Measurements from ENCODE around the gene KLF7.
A peak's percentile ranks its signal among the peaks of the same experiment; 100 is the strongest.

Gene KLF7

GRCh38 chr2:207149249-207150213, 16.2 kb downstream of the KLF7 start:
- H3K4me1 ChIP-seq (ENCODE audit: control insufficient read depth, insufficient read depth, low read length) = peaks cover 58% of the 10 kb centered on the region
- H3K27me3 ChIP-seq (ENCODE audit: control insufficient read depth, insufficient read depth, low read length, poor library complexity, severe bottlenecking) = no peaks in the 10 kb centered on the region
- H3K36me3 ChIP-seq (ENCODE audit: control insufficient read depth, insufficient read depth, low read length) = no peaks in the 10 kb centered on the region
- WGBS, 2 experiments = 83 to 84% methylated on average over 7 of the region's 7 CpGs
- no peak overlapping the region for H3K4me3 ChIP-seq (ENCODE audit: insufficient read depth, low read depth, low read length)
- no peaks in the 10 kb centered on the region for H3K9me3 ChIP-seq (ENCODE audit: control insufficient read depth, low read length)
- no peak overlapping the region for H3K27ac ChIP-seq (ENCODE audit: insufficient read depth, low read depth, low read length, poor library complexity, severe bottlenecking)

- no peak overlapping the region for H3K4me3 ChIP-seq (ENCODE audit: insufficient read depth, low read depth, low read length)
- H3K27ac ChIP-seq (ENCODE audit: insufficient read depth, low read depth, low read length, poor library complexity, severe bottlenecking) = no peak overlapping the region
- H3K27me3 ChIP-seq (ENCODE audit: control insufficient read depth, insufficient read depth, low read length, poor library complexity, severe bottlenecking) = no peaks in the 10 kb centered on the region
- H3K9me3 ChIP-seq (ENCODE audit: control insufficient read depth, low read length) = no peaks in the 10 kb centered on the region
- no peaks in the 10 kb centered on the region for H3K36me3 ChIP-seq (ENCODE audit: control insufficient read depth, insufficient read depth, low read length)
- H3K4me1 ChIP-seq (ENCODE audit: control insufficient read depth, insufficient read depth, low read length) = peaks cover 59% of the 10 kb centered on the region
- WGBS, 2 experiments = 94 to 96% methylated on average over 2 of the region's 2 CpGs
These were observed 17.7 kb downstream of the KLF7 start for GRCh38 chr2:207148020-207148419.

GRCh38 chr2:207144173-207144785, 21.5 kb downstream of the KLF7 start:
- Histone ChIP-seq H3K4me3 (ENCODE audit: insufficient read depth, low read depth, low read length) (no peak overlapping the region), H3K9me3 (ENCODE audit: control insufficient read depth, low read length) (no peaks in the 10 kb centered on the region), H3K4me1 (ENCODE audit: control insufficient read depth, insufficient read depth, low read length) (peaks cover 40% of the 10 kb centered on the region), H3K27ac (ENCODE audit: insufficient read depth, low read depth, low read length, poor library complexity, severe bottlenecking) (peak overlapping the region; percentile 73), H3K27me3 (ENCODE audit: control insufficient read depth, insufficient read depth, low read length, poor library complexity, severe bottlenecking) (no peaks in the 10 kb centered on the region), H3K36me3 (ENCODE audit: control insufficient read depth, insufficient read depth, low read length) (no peaks in the 10 kb centered on the region)
- WGBS, 2 experiments = 90 to 94% methylated on average over 3 of the region's 3 CpGs

- no peak overlapping the region for H3K4me3 ChIP-seq (ENCODE audit: insufficient read depth, low read depth, low read length)
These were observed 22.3 kb downstream of the KLF7 start for GRCh38 chr2:207143215-207144172.

GRCh38 chr2:207142461-207142860, 23.3 kb downstream of the KLF7 start:
- no peak overlapping the region for H3K27ac ChIP-seq (ENCODE audit: insufficient read depth, low read depth, low read length, poor library complexity, severe bottlenecking)
- H3K27me3 ChIP-seq (ENCODE audit: control insufficient read depth, insufficient read depth, low read length, poor library complexity, severe bottlenecking) = no peaks in the 10 kb centered on the region
- H3K36me3 ChIP-seq (ENCODE audit: control insufficient read depth, insufficient read depth, low read length) = no peaks in the 10 kb centered on the region
- H3K4me1 ChIP-seq (ENCODE audit: control insufficient read depth, insufficient read depth, low read length) = peaks cover 35% of the 10 kb centered on the region
- H3K9me3 ChIP-seq (ENCODE audit: control insufficient read depth, low read length) = no peaks in the 10 kb centered on the region
- WGBS, 2 experiments = 92 to 95% methylated on average over 3 of the region's 3 CpGs
- H3K4me3 ChIP-seq (ENCODE audit: insufficient read depth, low read depth, low read length) = no peak overlapping the region

More at GRCh38 chr2:207143215-207144172, 22.3 kb downstream of the KLF7 start:
- Histone ChIP-seq H3K27ac (ENCODE audit: insufficient read depth, low read depth, low read length, poor library complexity, severe bottlenecking) (peak overlapping the region; percentile 73), H3K27me3 (ENCODE audit: control insufficient read depth, insufficient read depth, low read length, poor library complexity, severe bottlenecking) (no peaks in the 10 kb centered on the region), H3K9me3 (ENCODE audit: control insufficient read depth, low read length) (no peaks in the 10 kb centered on the region), H3K4me1 (ENCODE audit: control insufficient read depth, insufficient read depth, low read length) (peaks cover 38% of the 10 kb centered on the region), H3K36me3 (ENCODE audit: control insufficient read depth, insufficient read depth, low read length) (no peaks in the 10 kb centered on the region)
- WGBS, 2 experiments = 63 to 65% methylated on average over 11 to 12 of the region's 13 CpGs

- Histone ChIP-seq H3K4me3 (ENCODE audit: insufficient read depth, low read depth, low read length) (no peak overlapping the region), H3K27me3 (ENCODE audit: control insufficient read depth, insufficient read depth, low read length, poor library complexity, severe bottlenecking) (no peaks in the 10 kb centered on the region), H3K27ac (ENCODE audit: insufficient read depth, low read depth, low read length, poor library complexity, severe bottlenecking) (no peak overlapping the region), H3K9me3 (ENCODE audit: control insufficient read depth, low read length) (no peaks in the 10 kb centered on the region), H3K36me3 (ENCODE audit: control insufficient read depth, insufficient read depth, low read length) (no peaks in the 10 kb centered on the region), H3K4me1 (ENCODE audit: control insufficient read depth, insufficient read depth, low read length) (peaks cover 35% of the 10 kb centered on the region)
- 93 to 95% methylated on average over 2 of the region's 2 CpGs for WGBS, 2 experiments
These were observed 24.4 kb downstream of the KLF7 start for GRCh38 chr2:207141386-207141785.

GRCh38 chr2:207140265-207140664, 25.5 kb downstream of the KLF7 start:
- Histone ChIP-seq H3K4me1 (ENCODE audit: control insufficient read depth, insufficient read depth, low read length) (peaks cover 37% of the 10 kb centered on the region), H3K9me3 (ENCODE audit: control insufficient read depth, low read length) (no peaks in the 10 kb centered on the region), H3K27ac (ENCODE audit: insufficient read depth, low read depth, low read length, poor library complexity, severe bottlenecking) (no peak overlapping the region), H3K4me3 (ENCODE audit: insufficient read depth, low read depth, low read length) (no peak overlapping the region), H3K36me3 (ENCODE audit: control insufficient read depth, insufficient read depth, low read length) (no peaks in the 10 kb centered on the region), H3K27me3 (ENCODE audit: control insufficient read depth, insufficient read depth, low read length, poor library complexity, severe bottlenecking) (no peaks in the 10 kb centered on the region)

GRCh38 chr2:207139552-207139951, 26.2 kb downstream of the KLF7 start:
- Histone ChIP-seq H3K36me3 (ENCODE audit: control insufficient read depth, insufficient read depth, low read length) (no peaks in the 10 kb centered on the region), H3K27me3 (ENCODE audit: control insufficient read depth, insufficient read depth, low read length, poor library complexity, severe bottlenecking) (no peaks in the 10 kb centered on the region), H3K27ac (ENCODE audit: insufficient read depth, low read depth, low read length, poor library complexity, severe bottlenecking) (no peak overlapping the region), H3K4me1 (ENCODE audit: control insufficient read depth, insufficient read depth, low read length) (peaks cover 33% of the 10 kb centered on the region), H3K9me3 (ENCODE audit: control insufficient read depth, low read length) (no peaks in the 10 kb centered on the region), H3K4me3 (ENCODE audit: insufficient read depth, low read depth, low read length) (no peak overlapping the region)
- 93 to 97% methylated on average over 4 of the region's 4 CpGs for WGBS, 2 experiments

GRCh38 chr2:207138627-207139297, 27.0 kb downstream of the KLF7 start:
- H3K9me3 ChIP-seq (ENCODE audit: control insufficient read depth, low read length) = no peaks in the 10 kb centered on the region
- no peak overlapping the region for H3K27ac ChIP-seq (ENCODE audit: insufficient read depth, low read depth, low read length, poor library complexity, severe bottlenecking)
- 84 to 89% methylated on average over 9 of the region's 9 CpGs for WGBS, 2 experiments
- no peaks in the 10 kb centered on the region for H3K27me3 ChIP-seq (ENCODE audit: control insufficient read depth, insufficient read depth, low read length, poor library complexity, severe bottlenecking)
- no peak overlapping the region for H3K4me3 ChIP-seq (ENCODE audit: insufficient read depth, low read depth, low read length)
- H3K36me3 ChIP-seq (ENCODE audit: control insufficient read depth, insufficient read depth, low read length) = no peaks in the 10 kb centered on the region
- H3K4me1 ChIP-seq (ENCODE audit: control insufficient read depth, insufficient read depth, low read length) = peaks cover 32% of the 10 kb centered on the region

Data from ectodermal cell (in vitro differentiated cells).